Bone marrow (tissue), 2 donors: ENCODE results near the gene BTF3.
"Not testable (repeated sequence)": the region's sequence is repeated elsewhere in the genome, so short reads cannot be mapped to it uniquely, and the experiment has no call there.

Experiments used
- DNase-seq, 2 donors: peaks; one replicate each; lab custom pipeline; 2025; lab: John Stamatoyannopoulos, UW

Gene BTF3

DNA sequence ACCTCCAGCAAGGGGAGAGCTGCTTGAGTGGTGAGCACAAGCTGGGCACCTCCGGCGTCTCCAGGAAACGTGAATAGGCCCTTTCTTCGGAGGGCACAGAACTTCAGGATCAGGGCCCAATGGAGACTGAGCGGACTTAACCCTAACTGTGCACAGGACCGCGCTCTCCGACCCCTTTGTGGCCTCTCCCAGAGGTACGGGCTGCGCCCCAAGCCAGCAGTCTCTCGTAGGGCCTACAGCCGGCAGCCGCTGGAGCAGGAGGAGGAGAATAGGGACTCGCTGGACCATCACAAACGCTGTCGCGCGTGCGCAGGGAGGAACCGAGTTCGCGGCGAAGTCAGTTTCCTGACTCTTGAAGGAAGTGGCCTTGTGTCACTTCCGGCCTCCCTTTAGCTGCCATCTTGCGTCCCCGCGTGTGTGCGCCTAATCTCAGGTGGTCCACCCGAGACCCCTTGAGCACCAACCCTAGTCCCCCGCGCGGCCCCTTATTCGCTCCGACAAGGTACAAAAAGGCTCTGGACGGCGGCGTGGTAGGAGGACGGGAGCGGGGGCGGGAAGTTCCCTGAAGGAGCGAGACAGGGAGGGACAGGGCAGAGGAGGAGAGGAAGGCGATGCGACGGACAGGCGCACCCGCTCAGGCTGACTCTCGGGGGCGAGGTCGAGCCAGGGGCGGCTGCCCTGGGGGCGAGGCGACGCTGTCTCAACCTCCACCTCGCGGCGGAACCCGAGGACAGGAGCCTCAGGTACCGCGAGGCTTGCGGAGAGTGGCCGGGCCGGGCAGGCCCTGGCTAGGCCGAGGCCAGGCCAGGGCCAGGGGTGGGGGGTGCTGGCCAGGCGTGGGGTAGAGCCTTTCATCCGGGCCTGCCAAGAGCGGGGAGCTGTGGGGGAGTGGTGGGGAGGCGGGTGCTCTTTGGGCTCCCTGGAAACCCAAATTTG is at the start of gene BTF3:
TSS of gene BTF3 (plus strand) at position 386 of the 936 bp plus-strand sequence. CDS start at position 612, 226 bp downstream.
- peak; percentile 70 to 83 for DNase-seq

DNA sequence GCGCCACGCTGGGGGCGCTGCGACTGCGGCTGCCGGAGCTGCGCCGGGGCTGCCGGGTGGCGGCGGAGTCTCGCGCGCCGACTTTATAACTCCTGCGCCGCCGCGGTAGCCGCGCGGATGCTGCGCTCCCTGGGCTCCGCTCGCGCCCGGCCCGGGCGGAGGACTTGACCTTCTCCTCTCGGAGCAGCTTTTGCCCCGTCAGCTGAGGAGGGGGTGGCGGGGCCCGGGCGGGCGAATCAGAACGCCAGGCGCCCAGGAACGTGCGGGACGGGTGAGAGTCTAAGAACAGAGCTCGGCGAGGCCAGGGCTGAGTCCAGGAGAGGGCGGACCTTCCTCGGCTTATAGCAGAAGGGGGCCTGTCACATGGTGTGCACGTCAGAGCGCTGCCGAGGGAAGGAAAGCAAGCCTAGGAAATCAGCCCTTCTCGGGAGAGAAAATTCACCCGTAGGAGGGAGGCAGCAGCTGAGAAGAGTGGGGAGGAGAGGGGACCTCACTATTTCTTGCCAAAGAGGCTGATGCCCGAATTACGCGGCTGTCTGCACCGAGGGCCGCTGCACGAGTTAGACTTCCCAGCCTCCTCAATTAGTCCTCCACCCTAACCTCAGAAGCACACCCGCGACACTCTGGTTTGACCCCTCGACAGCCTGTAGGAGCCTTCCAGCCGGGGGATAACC is 49.6 kb upstream of the BTF3 start, which contains the start of gene FOXD1:
TSS of gene FOXD1 (minus strand) at position 315 of the 674 bp plus-strand sequence. CDS start 415 bp downstream, outside the sequence.
- DNase-seq = peak in 1 of 2 donors; percentile 39

- no peak for DNase-seq
Measured at GRCh38 chr5:73450137-73450536, 48.1 kb upstream of the BTF3 start.

DNA sequence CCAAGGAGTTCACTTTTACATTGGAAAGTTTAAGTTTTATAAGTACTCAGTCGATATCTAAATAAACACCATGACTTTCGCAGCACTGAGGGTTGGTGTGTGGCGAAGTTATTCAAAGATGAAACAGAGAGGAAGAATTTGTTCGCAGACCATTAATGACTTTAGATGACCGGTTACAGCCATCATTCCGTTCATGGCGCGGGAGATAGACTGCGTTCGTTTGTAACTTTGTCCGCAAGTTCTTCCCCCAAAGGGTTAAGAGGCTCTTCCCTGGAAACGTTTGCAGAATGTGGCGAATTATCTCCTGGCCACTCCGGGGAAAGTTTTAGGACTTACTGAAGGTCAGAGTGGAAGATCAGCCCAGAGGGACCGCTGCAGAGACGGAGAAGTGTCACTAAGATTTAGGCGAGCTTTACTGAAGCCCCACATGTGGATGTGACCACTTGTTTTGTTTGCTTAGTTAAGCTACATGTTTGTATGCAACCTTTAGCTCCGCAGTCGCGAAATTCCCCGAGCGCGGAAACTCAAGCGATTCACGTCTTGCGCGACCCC is 47.5 kb upstream of the BTF3 start:
- DNase-seq = no peak

- peak in 1 of 2 donors; percentile 17 for DNase-seq
Measured at GRCh38 chr5:73451224-73452130, 46.8 kb upstream of the BTF3 start.

DNA sequence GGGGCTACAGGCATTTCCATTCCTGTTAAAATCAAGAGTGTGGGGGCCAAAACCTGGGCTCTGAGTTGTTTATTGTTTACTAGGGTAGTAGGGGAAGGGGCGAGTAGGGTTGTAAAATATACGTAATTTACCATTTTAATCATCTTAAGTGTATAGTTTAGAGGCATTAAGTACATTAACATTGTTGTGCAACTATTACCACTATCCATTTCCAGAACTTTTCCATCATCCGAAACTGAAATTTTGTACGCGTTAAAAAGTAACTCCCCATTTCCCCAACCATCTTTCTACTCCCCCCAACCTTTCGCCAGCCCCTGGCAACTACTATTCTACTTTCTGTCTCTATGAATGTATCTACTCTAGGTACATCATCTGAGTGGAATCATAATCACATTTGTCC is 46.0 kb upstream of the BTF3 start:
- DNase-seq = no peak

GRCh38 chr5:73454379-73455036 is 43.7 kb upstream of the BTF3 start:
- no peak for DNase-seq

DNA sequence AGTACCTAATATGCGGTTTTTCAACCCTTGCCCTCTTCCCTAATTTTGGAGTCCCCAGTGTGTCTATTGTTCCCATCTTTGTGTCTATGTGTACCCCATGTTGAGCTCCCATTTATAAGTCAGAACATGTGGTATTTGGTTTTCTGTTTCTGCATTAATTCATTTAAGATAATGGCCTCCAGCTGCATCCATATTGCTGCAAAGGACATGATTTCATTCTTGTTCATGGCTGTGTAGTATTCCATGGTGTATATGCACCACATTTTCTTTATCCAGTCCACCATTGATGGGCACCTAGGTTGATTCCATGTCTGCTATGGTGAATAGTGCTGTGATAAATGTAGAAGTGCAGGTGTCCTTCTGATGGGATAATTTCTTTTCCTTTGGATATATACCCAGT is 41.8 kb upstream of the BTF3 start:
- DNase-seq = not testable (repeated sequence)

- no peak for DNase-seq
Measured at GRCh38 chr5:73459366-73459765, 38.9 kb upstream of the BTF3 start.

GRCh38 chr5:73460133-73460532 is 38.1 kb upstream of the BTF3 start:
- no peak for DNase-seq

DNA sequence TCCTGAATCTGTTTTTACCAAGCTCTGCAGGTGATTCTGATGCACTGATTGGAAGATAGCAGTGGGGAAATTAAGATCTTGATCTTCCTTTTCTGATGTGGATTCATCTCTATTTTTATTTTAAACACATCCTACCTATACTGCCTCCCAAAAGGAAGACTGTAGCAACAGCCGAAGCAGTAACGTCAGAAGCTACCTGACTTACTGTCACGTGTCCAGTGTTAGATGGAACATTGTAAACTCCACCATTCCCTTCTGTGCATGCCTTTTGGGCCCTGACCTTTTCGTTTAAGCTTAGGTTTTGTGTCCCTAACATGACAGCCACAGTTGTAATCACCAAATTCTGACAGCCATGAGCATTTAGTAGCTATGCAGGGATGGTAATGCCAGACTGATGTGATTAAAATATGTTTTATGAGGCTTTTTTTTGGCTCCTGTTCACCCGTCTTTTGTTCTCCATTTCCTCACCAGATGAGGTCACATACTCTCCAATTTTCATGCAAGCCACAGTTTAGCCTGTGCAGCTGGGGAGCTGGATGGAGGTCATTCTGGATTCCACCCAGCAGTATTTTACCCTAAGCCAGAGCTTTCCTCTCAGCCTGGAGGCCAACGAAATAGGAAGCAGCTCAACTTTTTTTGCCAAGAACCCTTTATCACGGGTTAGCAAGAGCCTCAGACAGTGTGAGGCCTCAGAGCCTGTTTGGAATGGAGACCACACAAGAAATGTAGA is 34.1 kb upstream of the BTF3 start:
- DNase-seq = no peak

GRCh38 chr5:73468638-73469037 is 29.6 kb upstream of the BTF3 start:
- DNase-seq = not testable (repeated sequence)

GRCh38 chr5:73469878-73470277 is 28.4 kb upstream of the BTF3 start:
- DNase-seq = no peak

DNA sequence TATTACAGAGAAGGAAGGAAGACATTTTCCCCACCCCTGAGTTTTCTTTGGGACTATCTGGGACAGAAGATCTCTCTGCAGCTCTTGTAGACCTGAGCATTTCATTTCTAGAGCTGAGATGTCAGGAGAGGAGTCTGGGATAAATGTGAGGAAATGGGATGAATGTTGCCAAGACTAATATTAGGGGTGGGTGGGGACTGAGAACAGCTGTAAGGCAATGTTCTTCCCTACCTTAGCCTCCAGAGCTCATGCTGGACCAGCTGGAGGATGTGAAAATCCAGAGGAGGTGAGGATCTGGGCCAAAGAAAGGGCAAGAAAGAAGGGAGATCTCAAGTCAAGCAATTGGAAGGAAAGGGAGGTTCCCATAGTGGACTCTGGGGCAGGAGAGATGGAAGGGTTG is 26.6 kb upstream of the BTF3 start:
- no peak for DNase-seq

DNA sequence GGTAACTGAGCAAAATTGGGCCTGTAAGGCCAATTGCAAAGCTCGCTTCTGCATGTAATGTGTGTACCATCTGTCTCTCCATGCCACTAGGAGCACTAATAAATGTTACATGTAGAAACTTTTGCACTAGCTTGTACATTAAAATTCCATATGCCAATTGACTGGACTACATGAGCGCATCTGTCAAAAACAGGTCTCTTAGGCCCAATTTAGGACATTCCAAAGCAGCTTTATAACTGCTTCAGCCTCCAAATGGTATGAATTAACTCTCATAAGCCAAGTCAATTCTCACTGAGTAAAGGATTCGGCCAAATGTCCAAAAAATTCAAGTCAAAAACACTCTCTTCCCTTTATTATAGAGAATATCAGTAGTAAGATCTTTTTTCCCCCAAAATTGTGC is 26.1 kb upstream of the BTF3 start:
- DNase-seq = no peak

- DNase-seq = no peak
Measured at GRCh38 chr5:73480500-73480899, 17.7 kb upstream of the BTF3 start.

- no peak for DNase-seq
Measured at GRCh38 chr5:73482383-73483136, 15.7 kb upstream of the BTF3 start.

- no peak for DNase-seq
Measured at GRCh38 chr5:73483676-73484075, 14.6 kb upstream of the BTF3 start.

- DNase-seq = no peak
Measured at GRCh38 chr5:73484511-73484910, 13.7 kb upstream of the BTF3 start.

- DNase-seq = no peak
Measured at GRCh38 chr5:73485715-73486114, 12.5 kb upstream of the BTF3 start.
